ENCODE data around the gene ACHE.
"Not testable (repeated sequence)": the region's sequence is repeated elsewhere in the genome, so short reads cannot be mapped to it uniquely, and the experiment has no call there.

Gene ACHE

GRCh38 chr7:100895701-100895955, at the start of gene ACHE:
Gene ACHE (minus strand): TSS chr7:100895888. CDS start chr7:100894232, 1,656 bp downstream.
- Histone ChIP-seq H3K36me3 (ENCODE audit: control insufficient read depth, insufficient read depth, low read length) (peaks cover 5% of the 10 kb centered on the region; the same call in 1 of the 2 replicates), H3K4me3 (ENCODE audit: low read depth, low read length) (peak within 1 kb of the TSS; percentile 68), H3K9ac (ENCODE audit: low read length) (peak within 1 kb of the TSS; percentile 74), H3K4me1 (ENCODE audit: control insufficient read depth, insufficient read depth, low read length) (peaks cover 27% of the 10 kb centered on the region), H3K9me3 (ENCODE audit: control insufficient read depth, insufficient read depth, low read depth, low read length) (no peaks in the 10 kb centered on the region), H3K27me3 (ENCODE audit: control insufficient read depth, insufficient read depth, low read length) (peaks cover 22% of the 10 kb centered on the region), H3K27ac (ENCODE audit: low read depth, low read length) (no peak within 1 kb of the TSS)

- no peak overlapping the region for H3K27ac ChIP-seq (ENCODE audit: low read depth, low read length)
- no peak overlapping the region for H3K9ac ChIP-seq (ENCODE audit: low read length)
- H3K27me3 ChIP-seq (ENCODE audit: control insufficient read depth, insufficient read depth, low read length) = no peaks in the 10 kb centered on the region
- H3K9me3 ChIP-seq (ENCODE audit: control insufficient read depth, insufficient read depth, low read depth, low read length) = peaks cover 9% of the 10 kb centered on the region
- H3K4me3 ChIP-seq (ENCODE audit: low read depth, low read length) = no peak overlapping the region
- H3K36me3 ChIP-seq (ENCODE audit: control insufficient read depth, insufficient read depth, low read length) = peaks cover 2% of the 10 kb centered on the region; the same call in 1 of the 2 replicates
- H3K4me1 ChIP-seq (ENCODE audit: control insufficient read depth, insufficient read depth, low read length) = peaks cover 8% of the 10 kb centered on the region
Observed at GRCh38 chr7:100944138-100944537, 48.5 kb upstream of the ACHE start.

DNA sequence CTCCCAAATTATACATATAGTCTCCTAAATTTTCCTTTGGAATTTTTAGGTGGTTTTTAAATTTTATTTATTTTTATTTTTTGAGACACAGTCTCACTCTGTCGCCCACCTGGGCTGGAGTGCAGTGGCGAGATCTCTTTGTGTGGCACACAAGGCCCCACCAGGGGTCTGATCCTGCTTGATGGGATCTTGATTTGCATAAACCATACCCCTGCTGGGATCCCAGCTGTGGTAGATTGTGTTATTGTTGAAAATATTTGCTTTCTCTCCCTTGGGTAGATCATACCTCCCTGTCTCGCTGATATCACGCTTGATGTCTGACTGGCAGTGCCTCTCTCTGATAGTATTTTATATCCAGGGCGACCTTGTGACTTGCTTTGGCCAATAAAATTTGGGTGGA, 48.0 kb upstream of the ACHE start:
- H3K27me3 ChIP-seq (ENCODE audit: control insufficient read depth, insufficient read depth, low read length) = no peaks in the 10 kb centered on the region
- 0 out of 2 replicates have a peak, but pooled peaks cover 4% of the 10 kb centered on the region for H3K4me1 ChIP-seq (ENCODE audit: control insufficient read depth, insufficient read depth, low read length)
- no peak overlapping the region for H3K27ac ChIP-seq (ENCODE audit: low read depth, low read length)
- peaks cover 9% of the 10 kb centered on the region for H3K9me3 ChIP-seq (ENCODE audit: control insufficient read depth, insufficient read depth, low read depth, low read length)
- no peak overlapping the region for H3K4me3 ChIP-seq (ENCODE audit: low read depth, low read length)
- no peak overlapping the region for H3K9ac ChIP-seq (ENCODE audit: low read length)
- peaks cover 2% of the 10 kb centered on the region; the same call in 1 of the 2 replicates for H3K36me3 ChIP-seq (ENCODE audit: control insufficient read depth, insufficient read depth, low read length)

DNA sequence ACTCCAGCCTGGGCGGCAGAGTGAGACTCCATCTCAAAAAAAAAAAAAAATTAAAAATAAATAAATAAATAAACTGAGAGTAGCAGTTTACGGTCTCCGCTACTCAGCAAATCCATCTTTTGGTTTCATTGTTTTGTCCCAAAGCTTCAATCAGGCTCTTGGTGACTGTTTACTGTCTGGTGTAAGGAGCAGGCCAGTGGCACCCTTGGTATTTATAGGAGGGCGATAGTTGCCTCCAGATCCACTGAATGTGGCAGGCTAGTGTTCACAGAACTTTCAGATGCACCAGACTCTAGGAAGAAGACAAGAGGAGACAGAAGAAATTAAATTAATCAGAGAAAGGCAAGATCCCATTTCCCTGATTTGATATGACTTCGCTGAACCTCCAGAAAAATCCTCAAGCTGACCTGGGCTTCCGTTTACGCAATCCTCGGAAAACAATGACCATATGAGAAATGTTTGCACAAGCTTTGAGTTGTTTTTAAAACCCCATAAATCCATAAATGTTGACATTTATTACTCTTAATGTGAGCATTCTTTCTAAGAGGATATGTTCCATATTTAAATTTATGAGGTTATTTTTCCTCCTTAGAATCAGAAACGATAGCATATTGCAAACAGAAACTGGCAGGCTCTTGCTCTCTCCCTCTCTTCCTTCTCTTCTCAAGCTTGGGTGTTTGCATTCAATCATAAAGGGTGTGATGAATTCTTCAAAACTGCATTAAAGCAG, 46.5 kb upstream of the ACHE start:
- no peak overlapping the region for H3K4me3 ChIP-seq (ENCODE audit: low read depth, low read length)
- peaks cover 7% of the 10 kb centered on the region; the same call in 1 of the 2 replicates for H3K36me3 ChIP-seq (ENCODE audit: control insufficient read depth, insufficient read depth, low read length)
- no peaks in the 10 kb centered on the region for H3K27me3 ChIP-seq (ENCODE audit: control insufficient read depth, insufficient read depth, low read length)
- H3K9ac ChIP-seq (ENCODE audit: low read length) = no peak overlapping the region
- no peak overlapping the region for H3K27ac ChIP-seq (ENCODE audit: low read depth, low read length)
- H3K9me3 ChIP-seq (ENCODE audit: control insufficient read depth, insufficient read depth, low read depth, low read length) = peaks cover 9% of the 10 kb centered on the region
- H3K4me1 ChIP-seq (ENCODE audit: control insufficient read depth, insufficient read depth, low read length) = 0 out of 2 replicates have a peak, but pooled peaks cover 4% of the 10 kb centered on the region

DNA sequence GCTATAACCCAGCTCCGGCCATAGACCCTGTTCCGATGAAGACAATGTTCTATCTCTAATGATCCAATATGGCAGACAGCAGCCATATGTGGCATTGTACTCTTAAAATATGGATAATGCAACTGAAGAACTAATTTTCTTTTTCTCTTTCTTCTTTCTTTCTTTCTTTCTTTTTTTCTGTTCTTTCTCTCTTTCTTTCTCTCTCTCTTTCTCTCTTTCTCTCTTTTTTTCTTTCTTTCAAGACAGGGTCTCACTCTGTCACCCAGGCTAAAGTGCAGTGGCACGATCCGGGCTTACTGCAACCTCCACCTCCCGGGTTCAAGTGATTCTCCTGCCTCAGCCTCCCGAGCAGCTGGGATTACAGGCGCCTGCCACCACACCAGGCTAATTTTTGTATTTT, 40.5 kb upstream of the ACHE start:
- H3K36me3 ChIP-seq (ENCODE audit: control insufficient read depth, insufficient read depth, low read length) = peaks cover 24% of the 10 kb centered on the region; the same call in 1 of the 2 replicates
- H3K27me3 ChIP-seq (ENCODE audit: control insufficient read depth, insufficient read depth, low read length); H3K4me1 ChIP-seq (ENCODE audit: control insufficient read depth, insufficient read depth, low read length); H3K27ac ChIP-seq (ENCODE audit: low read depth, low read length); H3K4me3 ChIP-seq (ENCODE audit: low read depth, low read length); H3K9ac ChIP-seq (ENCODE audit: low read length): not testable (repeated sequence)
- peaks cover 32% of the 10 kb centered on the region for H3K9me3 ChIP-seq (ENCODE audit: control insufficient read depth, insufficient read depth, low read depth, low read length)

DNA sequence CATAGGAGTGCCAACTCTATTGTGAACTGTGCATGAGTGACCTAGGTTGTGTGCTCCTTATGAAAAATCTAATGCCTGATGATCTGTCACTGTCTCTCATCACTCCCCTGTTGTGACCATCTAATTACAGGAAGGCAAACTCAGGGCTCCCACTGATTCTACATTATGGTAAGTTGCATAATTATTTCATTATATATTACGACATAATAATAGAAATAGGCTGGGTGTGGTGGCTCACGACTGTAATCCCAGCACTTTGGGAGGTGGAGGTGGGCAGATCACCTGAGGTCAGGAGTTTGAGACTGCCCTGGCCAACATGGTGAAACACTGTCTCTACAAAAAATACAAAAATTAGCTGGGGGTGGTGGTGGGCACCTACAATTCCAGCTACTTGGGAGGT, 39.7 kb upstream of the ACHE start:
- peaks cover 24% of the 10 kb centered on the region; the same call in 1 of the 2 replicates for H3K36me3 ChIP-seq (ENCODE audit: control insufficient read depth, insufficient read depth, low read length)
- not testable (repeated sequence) for H3K9ac ChIP-seq (ENCODE audit: low read length); H3K27me3 ChIP-seq (ENCODE audit: control insufficient read depth, insufficient read depth, low read length); H3K27ac ChIP-seq (ENCODE audit: low read depth, low read length); H3K4me3 ChIP-seq (ENCODE audit: low read depth, low read length); H3K4me1 ChIP-seq (ENCODE audit: control insufficient read depth, insufficient read depth, low read length)
- H3K9me3 ChIP-seq (ENCODE audit: control insufficient read depth, insufficient read depth, low read depth, low read length) = peaks cover 34% of the 10 kb centered on the region

DNA sequence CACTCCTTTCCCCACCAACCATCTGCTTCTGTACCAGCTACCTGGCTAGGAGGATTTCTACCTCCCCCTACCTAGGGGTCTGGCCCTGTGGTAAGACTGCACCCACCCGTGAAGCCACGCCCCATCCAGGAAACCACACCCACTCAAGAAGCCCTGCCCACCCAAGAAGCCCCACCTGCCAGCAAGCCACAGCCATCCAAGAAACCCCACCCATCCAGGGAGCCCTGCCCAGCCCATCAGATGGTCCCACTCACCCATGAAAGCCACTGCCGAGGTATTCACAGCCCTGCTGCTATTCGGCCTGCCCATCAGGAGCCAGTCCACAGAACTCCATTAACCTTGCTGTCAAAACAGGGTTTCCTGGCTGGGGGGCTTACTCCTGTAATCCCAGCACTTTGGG, 38.0 kb upstream of the ACHE start:
- H3K4me3 ChIP-seq (ENCODE audit: low read depth, low read length) = no peak overlapping the region
- H3K9me3 ChIP-seq (ENCODE audit: control insufficient read depth, insufficient read depth, low read depth, low read length) = peaks cover 31% of the 10 kb centered on the region
- H3K9ac ChIP-seq (ENCODE audit: low read length) = no peak overlapping the region
- no peak overlapping the region for H3K27ac ChIP-seq (ENCODE audit: low read depth, low read length)
- no peaks in the 10 kb centered on the region for H3K27me3 ChIP-seq (ENCODE audit: control insufficient read depth, insufficient read depth, low read length)
- peaks cover 24% of the 10 kb centered on the region; the same call in 1 of the 2 replicates for H3K36me3 ChIP-seq (ENCODE audit: control insufficient read depth, insufficient read depth, low read length)
- peaks cover 13% of the 10 kb centered on the region for H3K4me1 ChIP-seq (ENCODE audit: control insufficient read depth, insufficient read depth, low read length)

- H3K4me1 ChIP-seq (ENCODE audit: control insufficient read depth, insufficient read depth, low read length) = peaks cover 25% of the 10 kb centered on the region
- H3K27me3 ChIP-seq (ENCODE audit: control insufficient read depth, insufficient read depth, low read length) = no peaks in the 10 kb centered on the region
- H3K36me3 ChIP-seq (ENCODE audit: control insufficient read depth, insufficient read depth, low read length) = peaks cover 17% of the 10 kb centered on the region; the same call in 1 of the 2 replicates
- peak overlapping the region; percentile 83 for H3K9ac ChIP-seq (ENCODE audit: low read length)
- H3K4me3 ChIP-seq (ENCODE audit: low read depth, low read length) = 0 out of 2 replicates have a peak overlapping the region, but pooled peaks have one; percentile 8
- H3K27ac ChIP-seq (ENCODE audit: low read depth, low read length) = peak overlapping the region; percentile 94
- peaks cover 20% of the 10 kb centered on the region for H3K9me3 ChIP-seq (ENCODE audit: control insufficient read depth, insufficient read depth, low read depth, low read length)
Observed at GRCh38 chr7:100929808-100930174, 34.1 kb upstream of the ACHE start.

- H3K27me3 ChIP-seq (ENCODE audit: control insufficient read depth, insufficient read depth, low read length); H3K27ac ChIP-seq (ENCODE audit: low read depth, low read length); H3K36me3 ChIP-seq (ENCODE audit: control insufficient read depth, insufficient read depth, low read length); H3K9me3 ChIP-seq (ENCODE audit: control insufficient read depth, insufficient read depth, low read depth, low read length): not testable (repeated sequence)
- peaks cover 25% of the 10 kb centered on the region for H3K4me1 ChIP-seq (ENCODE audit: control insufficient read depth, insufficient read depth, low read length)
- peak overlapping the region; percentile 74 for H3K9ac ChIP-seq (ENCODE audit: low read length)
- peak overlapping the region; percentile 40; the same call in 1 of the 2 replicates for H3K4me3 ChIP-seq (ENCODE audit: low read depth, low read length)
Observed at GRCh38 chr7:100923616-100924015, 27.9 kb upstream of the ACHE start.

- Histone ChIP-seq H3K36me3 (ENCODE audit: control insufficient read depth, insufficient read depth, low read length) (peaks cover 1% of the 10 kb centered on the region; the same call in 1 of the 2 replicates), H3K4me3 (ENCODE audit: low read depth, low read length) (no peak overlapping the region), H3K27ac (ENCODE audit: low read depth, low read length) (no peak overlapping the region), H3K9ac (ENCODE audit: low read length) (no peak overlapping the region), H3K9me3 (ENCODE audit: control insufficient read depth, insufficient read depth, low read depth, low read length) (0 out of 2 replicates have a peak, but pooled peaks cover 2% of the 10 kb centered on the region), H3K4me1 (ENCODE audit: control insufficient read depth, insufficient read depth, low read length) (peaks cover 13% of the 10 kb centered on the region; the same call in 1 of the 2 replicates), H3K27me3 (ENCODE audit: control insufficient read depth, insufficient read depth, low read length) (no peaks in the 10 kb centered on the region)
Observed at GRCh38 chr7:100921039-100921438, 25.4 kb upstream of the ACHE start.

DNA sequence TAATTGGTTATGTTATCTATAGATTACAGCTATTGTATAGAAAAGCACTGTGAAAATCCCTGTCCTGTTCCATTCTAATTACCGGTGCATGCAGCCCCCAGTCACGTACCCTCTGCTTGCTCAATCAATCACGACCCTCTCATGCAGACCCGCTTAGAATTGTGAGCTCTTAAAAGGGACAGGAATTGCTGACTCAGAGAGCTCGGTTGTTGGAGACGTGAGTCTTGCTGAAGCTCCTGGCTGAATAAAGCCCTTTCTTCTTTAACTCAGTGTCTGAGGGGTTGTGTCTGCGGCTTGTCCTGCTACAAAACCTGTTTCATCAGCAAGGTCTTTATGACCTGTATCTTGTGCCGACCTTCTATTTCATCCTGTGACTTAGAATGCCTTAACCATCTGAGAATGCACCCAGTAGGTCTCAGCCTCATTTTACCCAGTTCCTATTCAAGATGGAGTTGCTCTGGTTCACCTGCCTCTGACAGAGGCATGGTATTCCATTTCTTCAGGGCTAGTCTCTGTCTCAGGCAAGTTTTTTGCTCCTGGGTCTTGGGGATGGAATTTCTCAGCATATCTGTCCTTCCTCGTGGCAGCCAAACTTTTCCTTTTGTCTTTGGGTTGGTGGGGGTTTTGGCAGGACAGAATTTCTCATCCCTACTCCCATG, 24.2 kb upstream of the ACHE start:
- not testable (repeated sequence) for H3K36me3 ChIP-seq (ENCODE audit: control insufficient read depth, insufficient read depth, low read length); H3K9me3 ChIP-seq (ENCODE audit: control insufficient read depth, insufficient read depth, low read depth, low read length); H3K9ac ChIP-seq (ENCODE audit: low read length); H3K27ac ChIP-seq (ENCODE audit: low read depth, low read length); H3K4me3 ChIP-seq (ENCODE audit: low read depth, low read length); H3K27me3 ChIP-seq (ENCODE audit: control insufficient read depth, insufficient read depth, low read length)
- peaks cover 13% of the 10 kb centered on the region; the same call in 1 of the 2 replicates for H3K4me1 ChIP-seq (ENCODE audit: control insufficient read depth, insufficient read depth, low read length)
